H1 (cell line): ENCODE data around the gene NUSAP1. TPM values are rescaled to one million over a fixed set of nuclear protein-coding genes. Genes with fewer than 3 reads are reported as not detected.

Experiments
- CTCF ChIA-PET: fragments of 300-600 bp; sonication (Branson Sonifier 250); formaldehyde crosslinking; loops from one replicate; lab custom pipeline; 2021; ENCODE audit not compliant: partially characterized antibody; lab: Charles Lee
- POLR2A ChIA-PET: fragments of 300-600 bp; sonication (Branson Sonifier 250); formaldehyde crosslinking; loops from one replicate; lab custom pipeline; 2021; ENCODE audit warnings: inconsistent platforms; ENCODE audit not compliant: partially characterized antibody; lab: Charles Lee
- DNase-seq, 2 experiments: peaks; one replicate each; pipeline versions ENCODE4 v3.0.0 to v3.0.0-alpha.2; 2010 to 2022; ENCODE audit warnings: low spot score in 2 of 2, low read depth in 1 of 2, mixed read lengths in 1 of 2
- FAIRE-seq: peaks from 2 replicates; lab custom pipeline; 2011; peaks lifted over from hg19 to GRCh38; lab: Jason Lieb, UNC
- H2AFZ ChIP-seq: 2 replicates; pipeline ENCODE4 v1.8.1; 2012; ENCODE audit warnings: low read length, inconsistent platforms
- H2AK5ac ChIP-seq: 2 replicates; pipeline ENCODE4 v1.6.1; 2013; ENCODE audit warnings: low read depth, low read length
- H2BK120ac ChIP-seq: replicated peaks from 2 replicates; pipeline ENCODE3; 2013; ENCODE audit warnings: low read depth, low read length, inconsistent platforms
- H2BK12ac ChIP-seq: 2 replicates; pipeline ENCODE4 v1.6.1; 2013; ENCODE audit warnings: low read depth, low read length
- H2BK15ac ChIP-seq: 2 replicates; pipeline ENCODE4 v1.6.1; 2013; ENCODE audit warnings: low read length
- H2BK20ac ChIP-seq: 2 replicates; pipeline ENCODE4 v1.6.1; 2013; ENCODE audit warnings: low read length
- H2BK5ac ChIP-seq: 2 replicates; pipeline ENCODE4 v1.6.1; 2013; ENCODE audit warnings: low read depth, low read length
- H3K14ac ChIP-seq: 2 replicates; pipeline ENCODE4 v1.6.1; 2013; ENCODE audit warnings: inconsistent platforms; ENCODE audit not compliant: insufficient read length
- H3K18ac ChIP-seq: 2 replicates; pipeline ENCODE4 v1.6.1; 2013; ENCODE audit warnings: low read length; ENCODE audit errors: extremely low read depth
- H3K23ac ChIP-seq: 2 replicates; pipeline ENCODE4 v1.6.1; 2013; ENCODE audit warnings: inconsistent platforms; ENCODE audit not compliant: insufficient read length
- H3K23me2 ChIP-seq: 2 replicates; pipeline ENCODE4 v1.6.1; 2013; ENCODE audit warnings: low read depth, low read length
- H3K27ac ChIP-seq: 2 replicates; pipeline ENCODE4 v1.6.1; 2011; ENCODE audit warnings: low read depth, low read length, inconsistent platforms
- H3K27me3 ChIP-seq, 4 experiments: replicated peaks in 1 of 4; 1 replicate in 1 of 4; 2 replicates in 3 of 4; pipeline versions ENCODE4 v1.6.1 to v1.8.1; 2011 to 2013; ENCODE audit warnings: low read length in 3 of 4, mild to moderate bottlenecking in 3 of 4, inconsistent platforms in 2 of 4, mixed read lengths in 2 of 4, moderate library complexity in 1 of 4; ENCODE audit not compliant: control insufficient read depth in 3 of 4, insufficient read depth in 3 of 4; ENCODE audit errors: extremely low read depth in 1 of 4
- H3K36me3 ChIP-seq, 4 experiments: 2 replicates each; pipeline versions ENCODE4 v1.6.1 to v1.8.1; 2011 to 2013; ENCODE audit warnings: mild to moderate bottlenecking in 4 of 4, low read length in 3 of 4, moderate library complexity in 2 of 4, control low read depth in 1 of 4, inconsistent platforms in 1 of 4; ENCODE audit not compliant: insufficient read depth in 4 of 4, control insufficient read depth in 2 of 4
- H3K4ac ChIP-seq: replicated peaks from 2 replicates; pipeline ENCODE3; 2013; ENCODE audit warnings: low read length, low read depth, mixed read lengths, inconsistent platforms; ENCODE audit not compliant: insufficient read length
- H3K4me1 ChIP-seq, 4 experiments: replicated peaks in 1 of 4; 1 replicate in 1 of 4; 2 replicates in 3 of 4; pipeline versions ENCODE4 v1.6.1 to v1.8.1; 2011 to 2013; ENCODE audit warnings: low read length in 3 of 4, inconsistent platforms in 2 of 4, mixed read lengths in 1 of 4; ENCODE audit not compliant: insufficient read depth in 4 of 4, control insufficient read depth in 3 of 4
- H3K4me2 ChIP-seq, 2 experiments: 2 replicates each; pipeline versions ENCODE4 v1.6.1 to v1.8.1; 2011 to 2013; ENCODE audit warnings: low read depth in 2 of 2, low read length in 2 of 2, control low read depth in 1 of 2, inconsistent platforms in 1 of 2, mild to moderate bottlenecking in 1 of 2; ENCODE audit not compliant: insufficient read depth in 1 of 2
- H3K4me3 ChIP-seq, 4 experiments: fragments of 200-600, 300-600 bp in 1 of 4; sonication (generic), shearing (Covaris generic), sonication (Bioruptor Twin) in 1 of 4; 2 replicates each; pipeline versions ENCODE4 v1.5.1 to v1.8.1; 2011 to 2016; ENCODE audit warnings: low read length in 4 of 4, low read depth in 3 of 4, control low read depth in 2 of 4, inconsistent platforms in 2 of 4, mild to moderate bottlenecking in 2 of 4, mixed read lengths in 1 of 4, moderate library complexity in 1 of 4; ENCODE audit not compliant: insufficient read depth in 2 of 4; ENCODE audit errors: extremely low read depth in 1 of 4
- H3K56ac ChIP-seq: replicated peaks from 2 replicates; pipeline ENCODE3; 2013; ENCODE audit warnings: low read depth, mild to moderate bottlenecking, mixed read lengths, low read length, inconsistent platforms; ENCODE audit not compliant: insufficient read length
- H3K79me1 ChIP-seq: 2 replicates; pipeline ENCODE4 v1.6.1; 2013; ENCODE audit warnings: low read depth, low read length, control low read depth
- H3K79me2 ChIP-seq, 2 experiments: 2 replicates each; pipeline versions ENCODE4 v1.6.1 to v1.8.1; 2012 to 2013; ENCODE audit warnings: low read length in 2 of 2, mild to moderate bottlenecking in 2 of 2, inconsistent platforms in 1 of 2; ENCODE audit not compliant: insufficient read depth in 2 of 2, control insufficient read depth in 1 of 2
- H3K9ac ChIP-seq, 4 experiments: replicated peaks in 1 of 4; 1 replicate in 1 of 4; 2 replicates in 3 of 4; pipeline versions ENCODE4 v1.6.1 to v1.8.1; 2011 to 2013; ENCODE audit warnings: low read depth in 3 of 4, low read length in 3 of 4, control low read depth in 2 of 4, mild to moderate bottlenecking in 2 of 4, moderate library complexity in 2 of 4, inconsistent platforms in 1 of 4; ENCODE audit errors: extremely low read depth in 1 of 4
- H3K9me3 ChIP-seq, 2 experiments: 2 replicates each; pipeline versions ENCODE4 v1.6.1 to v1.8.1; 2012 to 2013; ENCODE audit warnings: mild to moderate bottlenecking in 2 of 2, moderate library complexity in 2 of 2, control low read depth in 1 of 2, inconsistent platforms in 1 of 2, low read depth in 1 of 2, low read length in 1 of 2, mixed read lengths in 1 of 2; ENCODE audit not compliant: insufficient read depth in 2 of 2
- H4K20me1 ChIP-seq, 2 experiments: replicated peaks in 1 of 2; 2 replicates each; pipeline versions ENCODE3 to v1.8.1; 2011 to 2013; ENCODE audit warnings: inconsistent platforms in 2 of 2, low read length in 2 of 2, mild to moderate bottlenecking in 1 of 2; ENCODE audit not compliant: insufficient read depth in 2 of 2, control insufficient read depth in 1 of 2
- H4K5ac ChIP-seq: 2 replicates; pipeline ENCODE4 v1.6.1; 2013; ENCODE audit warnings: low read length, low read depth, mixed read lengths, inconsistent platforms; ENCODE audit not compliant: insufficient read length
- H4K8ac ChIP-seq: 2 replicates; pipeline ENCODE4 v1.8.0; 2013; ENCODE audit warnings: mild to moderate bottlenecking, moderate library complexity, low read length, inconsistent platforms; ENCODE audit not compliant: insufficient read depth; ENCODE audit errors: extremely low read depth
- H4K91ac ChIP-seq: replicated peaks from 2 replicates; pipeline ENCODE3; 2013; ENCODE audit warnings: low read length, mixed read lengths, inconsistent platforms; ENCODE audit not compliant: insufficient read length
- BCL11A ChIP-seq, 2 experiments: IDR thresholded peaks; one replicate each; pipeline ENCODE4 v1.6.1; 2011; ENCODE audit warnings: low read depth in 2 of 2, low read length in 2 of 2, mild to moderate bottlenecking in 2 of 2
- HDAC6 ChIP-seq: IDR thresholded peaks from one replicate; pipeline ENCODE4 v1.7.1; 2012; ENCODE audit warnings: low read depth, mild to moderate bottlenecking, inconsistent platforms, low read length, moderate library complexity
- WGBS, 2 experiments: shearing (Covaris generic) in 1 of 2; methylation state at CpG; one replicate each; pipeline versions ENCODE4 v1.1.6 to v1.1.7; 2013 to 2015; ENCODE audit warnings: low lambda C conversion rate in 2 of 2, mixed read lengths in 2 of 2, inconsistent platforms in 1 of 2, low coverage in 1 of 2, missing lambda C conversion rate in 1 of 2; ENCODE audit not compliant: insufficient replicate concordance in 2 of 2, insufficient coverage in 1 of 2, insufficient read length in 1 of 2; ENCODE audit errors: extremely low coverage in 1 of 2, missing lambda C conversion rate in 1 of 2; 5-methylcytosine and 5-hydroxymethylcytosine counted together
- polyA plus RNA-seq, 7 experiments: library from polyadenylated mRNA; depleted of rRNA in 3 of 7; stranded (reverse) in 5 of 7; unstranded in 2 of 7; fragments of >200 nt in 5 of 7; fragments of 200-250 nt in 2 of 7; gene quantifications; 1 replicate in 5 of 7; 2 replicates in 1 of 7; 4 replicates in 1 of 7; pipeline versions ENCODE4 v1.2.1 to v1.2.3, GENCODE V29; 2011 to 2013; ENCODE audit warnings: missing spikeins in 2 of 7, mixed read lengths in 2 of 7
- total RNA-seq: library from RNA; stranded (reverse); fragmentation: NEBNext Ultra II Directional; extraction: Animal tissue kit (Norgen Biotek cat#: 25700); gene quantifications from 2 replicates; pipeline ENCODE4 v1.2.1, GENCODE V29; 2021

Gene NUSAP1
- total and polyA plus RNA-seq, 2 of the 8 experiments (the other 6 are each of a cell fraction or from before 2014, with no cell fraction given), result 60.8 to 144 TPM

GRCh38 chr15:41301587-41301986 lies 31.1 kb upstream of the NUSAP1 start:
- Histone ChIP-seq H3K27ac (no peak overlapping the region), H3K56ac (no peak overlapping the region), H3K14ac (no peak overlapping the region), H3K9me3 (no peaks in the 10 kb centered on the region), H3K36me3 (peaks cover 4 to 38% (median 21%) of the 10 kb centered on the region in 4 experiments; a peak in 6 of 8 replicates), H2AFZ (no peak overlapping the region), H4K5ac (no peak overlapping the region), H3K4me1 (peaks cover 0 to 11% (median 2%) of the 10 kb centered on the region in 4 experiments; a peak in 3 of 7 replicates), H3K27me3 (no peaks in the 10 kb centered on the region), H3K23ac (no peak overlapping the region), H3K9ac (no peak overlapping the region), H3K23me2 (no peaks in the 10 kb centered on the region), H2BK12ac (no peak overlapping the region), H3K4me2 (no peak overlapping the region), H2AK5ac (no peak overlapping the region), H3K79me2 (0 out of 4 replicates have a peak, but pooled peaks cover 0 to 2% of the 10 kb centered on the region in 2 experiments), H3K4ac (no peak overlapping the region), H2BK20ac (no peak overlapping the region), H2BK15ac (no peak overlapping the region), H4K20me1 (peaks cover 2 to 12% of the 10 kb centered on the region in 2 experiments), H4K91ac (no peak overlapping the region), H4K8ac (no peak overlapping the region), H3K18ac (no peak overlapping the region), H2BK5ac (no peak overlapping the region), H2BK120ac (no peak overlapping the region), H3K79me1 (no peaks in the 10 kb centered on the region), H3K4me3 (no peak overlapping the region)
- DNase-seq (no peak), FAIRE-seq (no peak)
- CTCF ChIA-PET, result interaction anchor here (0.9 kb wide), 1 partner anchor 10 kb away, joined by 3 read pairs; no protein-coding TSS in a partner anchor
- 94% methylated on average over 1 of the region's 1 CpG; no CpG with 5 or more reads in 1 of the 2 experiments for WGBS, 2 experiments
- POLR2A ChIA-PET, result interaction anchor here (1.4 to 3.0 kb wide), 6 partner anchors 8 to 71 kb away, joined by 3 to 15 read pairs (median 8); partner anchors contain the start of genes CHP1, EXD1, NUSAP1 and OIP5
- TF ChIP-seq HDAC6 (no peak), BCL11A (IDR thresholded peaks at IDR 0.05; ENCODE audit: low read depth in 2 of 2, low read length in 2 of 2) (no peak)
